A673 (cell line): ENCODE results near the gene GCFC2.

ENCODE experiments used
- EZH2 ChIP-seq: fragments of 200-600 bp; sonication (generic); IDR thresholded peaks from 2 replicates; pipeline ENCODE4 v1.6.1; 2017; ENCODE audit warnings: borderline replicate concordance, low read depth, mild to moderate bottlenecking, mixed read lengths, antibody characterized with exemption, low read length; ENCODE audit not compliant: poor library complexity, severe bottlenecking
- TF ChIP-seq, protein P1 (sequence below): fragments of 300-800, 200-600 bp; sonication (generic); conservative IDR thresholded peaks from 2 replicates; pipeline ENCODE4 v1.5.1; 2017; ENCODE audit warnings: low read depth, mild to moderate bottlenecking, antibody characterized with exemption, low read length, moderate library complexity, mixed read lengths

DNA sequence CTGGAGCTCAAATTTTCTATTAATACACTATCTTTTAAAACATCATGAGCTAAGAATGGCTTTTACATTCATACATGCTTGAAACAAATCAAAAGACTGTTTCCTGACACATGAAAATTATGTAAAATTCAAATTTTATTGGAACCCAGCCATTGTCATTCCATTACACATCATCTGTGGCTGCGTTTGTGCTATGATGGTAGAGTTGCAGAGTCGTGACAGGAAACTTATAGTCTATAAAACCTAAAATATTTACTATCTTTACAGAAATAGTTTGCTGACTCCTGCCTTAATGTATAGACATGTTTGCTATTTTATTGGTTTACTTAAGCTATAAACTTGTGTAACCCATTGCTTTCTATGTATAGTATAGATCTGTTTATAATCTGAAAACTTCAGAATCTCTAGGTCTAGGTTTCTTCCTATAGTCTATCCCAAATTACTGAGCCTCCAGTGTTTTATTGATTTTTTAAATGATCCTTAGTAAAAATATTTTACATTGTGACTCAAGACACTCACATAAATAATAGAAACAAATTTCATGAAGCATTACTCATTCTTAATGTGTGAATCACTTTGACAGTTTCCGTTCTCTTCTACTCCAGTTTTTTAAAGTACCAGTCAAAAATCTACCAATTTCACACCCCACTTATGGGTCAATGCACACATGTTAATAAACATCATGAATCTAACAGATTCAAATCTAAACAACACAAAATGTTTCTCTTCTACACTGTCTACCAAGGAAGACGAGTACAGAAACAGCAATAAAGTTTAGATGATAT is 90.6 kb downstream of the GCFC2 start:
- TF ChIP-seq, protein P1, sequence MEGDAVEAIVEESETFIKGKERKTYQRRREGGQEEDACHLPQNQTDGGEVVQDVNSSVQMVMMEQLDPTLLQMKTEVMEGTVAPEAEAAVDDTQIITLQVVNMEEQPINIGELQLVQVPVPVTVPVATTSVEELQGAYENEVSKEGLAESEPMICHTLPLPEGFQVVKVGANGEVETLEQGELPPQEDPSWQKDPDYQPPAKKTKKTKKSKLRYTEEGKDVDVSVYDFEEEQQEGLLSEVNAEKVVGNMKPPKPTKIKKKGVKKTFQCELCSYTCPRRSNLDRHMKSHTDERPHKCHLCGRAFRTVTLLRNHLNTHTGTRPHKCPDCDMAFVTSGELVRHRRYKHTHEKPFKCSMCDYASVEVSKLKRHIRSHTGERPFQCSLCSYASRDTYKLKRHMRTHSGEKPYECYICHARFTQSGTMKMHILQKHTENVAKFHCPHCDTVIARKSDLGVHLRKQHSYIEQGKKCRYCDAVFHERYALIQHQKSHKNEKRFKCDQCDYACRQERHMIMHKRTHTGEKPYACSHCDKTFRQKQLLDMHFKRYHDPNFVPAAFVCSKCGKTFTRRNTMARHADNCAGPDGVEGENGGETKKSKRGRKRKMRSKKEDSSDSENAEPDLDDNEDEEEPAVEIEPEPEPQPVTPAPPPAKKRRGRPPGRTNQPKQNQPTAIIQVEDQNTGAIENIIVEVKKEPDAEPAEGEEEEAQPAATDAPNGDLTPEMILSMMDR, result no peak
- TF ChIP-seq EZH2, result no peak
